ENCODE measurements around the gene LSM3.
A peak's percentile ranks its signal among the peaks of the same experiment; 100 is the strongest.

Gene LSM3

GRCh38 chr3:14212032-14212431 lies 33.4 kb downstream of the LSM3 start:
- no peak for TF ChIP-seq CTCF (IDR thresholded peaks at IDR 0.05; ENCODE audit: control insufficient read depth, insufficient read depth, low read depth, low read length, missing control alignments)
- no peak for DNase-seq (ENCODE audit: low read depth)
- H3K4me3 ChIP-seq (ENCODE audit: control insufficient read depth, low read depth, low read length) = no peak overlapping the region

DNA sequence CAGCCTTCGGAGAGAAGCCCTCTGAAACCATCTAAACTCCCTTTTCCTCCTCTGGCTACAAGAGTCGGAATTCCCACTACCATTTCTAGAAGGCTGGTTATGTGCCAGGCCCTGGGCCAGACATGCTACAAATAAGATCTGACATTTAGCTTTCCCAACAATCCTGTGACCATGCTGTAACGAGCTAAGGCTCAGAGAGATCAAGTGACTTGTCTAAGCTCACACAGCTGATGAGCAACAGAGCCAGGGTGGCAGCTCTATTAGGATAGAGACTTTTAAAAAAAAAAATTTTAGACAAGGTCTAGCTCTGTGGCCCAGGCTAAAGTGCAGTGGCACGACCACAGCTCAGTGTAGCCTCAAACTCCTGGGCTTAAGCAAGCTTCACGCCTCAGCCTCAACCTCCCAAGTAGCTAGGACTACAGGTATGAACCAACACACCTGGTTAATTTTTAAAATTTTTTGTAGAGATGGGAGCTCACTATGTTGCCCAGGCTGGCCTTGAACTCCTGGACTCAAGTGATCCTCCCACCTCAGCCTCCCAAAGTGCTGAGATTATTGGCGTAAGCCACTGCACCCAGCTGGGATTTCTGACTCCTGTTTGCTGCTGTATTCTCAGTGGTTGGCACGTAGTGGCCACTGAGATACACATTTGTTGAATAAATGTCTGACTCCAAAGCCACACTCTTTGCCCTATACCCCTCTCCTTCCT lies 34.6 kb downstream of the LSM3 start:
- H3K4me3 ChIP-seq (ENCODE audit: control insufficient read depth, low read depth, low read length) = no peak overlapping the region
- DNase-seq (ENCODE audit: low read depth) = no peak
- no peak for TF ChIP-seq CTCF (IDR thresholded peaks at IDR 0.05; ENCODE audit: control insufficient read depth, insufficient read depth, low read depth, low read length, missing control alignments)

GRCh38 chr3:14214764-14215163 lies 36.1 kb downstream of the LSM3 start:
- no peak for DNase-seq (ENCODE audit: low read depth)
- no peak overlapping the region for H3K4me3 ChIP-seq (ENCODE audit: control insufficient read depth, low read depth, low read length)
- no peak for TF ChIP-seq CTCF (IDR thresholded peaks at IDR 0.05; ENCODE audit: control insufficient read depth, insufficient read depth, low read depth, low read length, missing control alignments)

DNA sequence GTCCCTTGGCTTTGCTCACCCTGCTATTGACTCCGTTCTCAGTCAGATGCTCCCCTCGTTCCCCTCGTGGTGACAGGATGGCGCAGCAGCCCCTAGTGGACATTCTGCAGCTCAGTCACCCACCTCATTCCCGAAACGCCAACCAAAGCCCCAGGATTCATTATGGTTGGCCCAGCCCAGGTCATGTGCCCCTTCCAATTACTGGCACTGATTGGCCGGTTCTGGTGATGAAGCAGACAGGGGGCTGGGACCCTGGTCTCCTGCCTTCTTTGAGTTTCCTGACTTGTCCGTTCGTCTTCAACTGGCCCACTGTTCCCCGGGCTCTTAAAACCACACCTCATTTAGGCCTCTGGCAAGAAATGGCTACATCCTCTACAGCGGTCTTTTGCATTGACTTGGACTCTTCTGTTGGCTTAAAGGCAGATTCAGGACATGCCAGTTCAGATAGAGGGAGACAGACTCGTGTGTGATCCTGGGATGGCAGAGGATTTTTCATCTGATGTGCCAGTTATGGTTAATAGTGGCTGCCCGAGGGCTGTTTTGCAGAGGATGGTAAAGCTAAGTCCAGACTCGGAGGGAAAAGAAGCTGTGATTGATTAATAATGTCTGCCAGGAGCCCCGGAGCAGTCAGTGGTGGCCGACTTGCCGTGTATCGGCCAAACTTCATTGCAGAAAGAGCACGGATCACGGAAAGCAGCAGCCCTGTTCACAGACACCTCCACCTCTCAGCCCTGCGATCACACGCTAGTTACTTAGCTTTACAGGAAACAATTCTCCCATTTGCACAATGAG lies 37.8 kb downstream of the LSM3 start:
- no peak for DNase-seq (ENCODE audit: low read depth)

DNA sequence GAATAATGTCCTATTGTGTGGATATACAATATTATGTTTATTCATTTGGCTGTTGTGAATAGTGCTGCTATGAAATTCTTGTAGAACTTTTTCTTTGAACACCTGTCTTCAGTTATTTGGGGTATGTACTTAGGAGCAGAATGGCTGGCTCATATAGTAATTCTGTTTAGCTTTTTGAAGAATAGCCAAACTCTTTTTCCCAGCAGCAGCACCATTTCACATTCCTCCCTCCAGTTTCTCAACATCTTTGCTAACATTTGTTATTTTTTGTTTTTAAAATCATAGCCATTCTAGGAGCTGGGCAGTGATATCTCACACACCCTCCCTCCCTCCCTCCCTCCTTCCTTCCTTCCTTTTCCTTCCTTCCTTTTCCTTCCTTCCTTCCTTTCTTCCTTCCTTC lies 39.7 kb downstream of the LSM3 start:
- TF ChIP-seq CTCF (IDR thresholded peaks at IDR 0.05; ENCODE audit: control insufficient read depth, insufficient read depth, low read depth, low read length, missing control alignments) = no peak
- no peak overlapping the region for H3K4me3 ChIP-seq (ENCODE audit: control insufficient read depth, low read depth, low read length)
- no peak for DNase-seq (ENCODE audit: low read depth)

More for the DNA sequence above, 37.8 kb downstream of the LSM3 start:
- no peak overlapping the region for H3K4me3 ChIP-seq (ENCODE audit: control insufficient read depth, low read depth, low read length)
- peak; percentile 3 for TF ChIP-seq CTCF (IDR thresholded peaks at IDR 0.05; ENCODE audit: control insufficient read depth, insufficient read depth, low read depth, low read length, missing control alignments)

DNA sequence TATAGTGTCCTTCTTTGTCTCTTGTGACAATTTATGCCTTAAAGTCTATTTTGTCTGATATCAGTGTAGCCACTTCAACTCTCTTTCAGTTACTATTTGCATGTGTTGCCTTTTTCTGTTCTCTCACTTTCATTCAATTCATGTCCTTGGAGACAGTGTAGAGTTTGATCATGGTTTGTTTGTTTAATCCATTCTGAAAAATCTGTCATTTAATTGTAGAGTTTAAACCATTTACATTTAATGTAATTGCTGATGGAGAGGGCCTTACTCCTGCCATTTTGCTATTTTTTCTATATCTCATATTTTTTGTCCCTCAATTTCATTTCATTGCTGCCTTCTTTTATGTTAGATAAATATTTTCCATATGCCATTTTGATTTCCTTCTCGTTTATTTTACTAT lies 42.3 kb downstream of the LSM3 start:
- H3K4me3 ChIP-seq (ENCODE audit: control insufficient read depth, low read depth, low read length) = no peak overlapping the region
- no peak for DNase-seq (ENCODE audit: low read depth)
- no peak for TF ChIP-seq CTCF (IDR thresholded peaks at IDR 0.05; ENCODE audit: control insufficient read depth, insufficient read depth, low read depth, low read length, missing control alignments)

All from AG09309 (cell line).